ENCODE measurements around the gene GBP1. TPM values are rescaled to one million over a fixed set of nuclear protein-coding genes. Genes with fewer than 3 reads are reported as not detected.
"Not testable (repeated sequence)": the region's sequence is repeated elsewhere in the genome, so short reads cannot be mapped to it uniquely, and the experiment has no call there.

Gene GBP1
- total RNA-seq, 1 donor from 2014 or later, result 222 TPM

DNA sequence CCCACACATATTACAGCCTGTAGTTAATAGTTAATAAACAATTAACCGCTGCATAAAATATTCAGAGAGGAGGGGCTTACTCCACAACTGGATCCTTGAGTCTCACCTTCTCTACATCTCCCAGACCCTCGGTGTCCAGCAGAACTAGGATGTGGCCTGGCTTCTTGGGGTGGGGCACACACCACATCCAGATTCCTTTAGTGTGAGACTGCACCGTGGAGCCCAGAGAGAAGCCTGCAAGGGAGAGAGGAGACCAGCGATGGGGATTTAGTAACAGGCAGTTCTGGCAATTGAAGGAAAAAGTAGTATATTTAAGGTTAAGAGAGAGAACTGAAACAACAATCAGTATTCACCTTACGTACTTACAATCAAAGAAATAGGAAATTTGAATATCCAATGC, 4.9 kb downstream of the GBP1 start:
- intact Hi-C loops (cut with micrococcal nuclease), result no loop called here

GRCh38 chr1:89051955-89052312, 13.1 kb downstream of the GBP1 start:
- intact Hi-C loops (cut with micrococcal nuclease), result no loop called here

DNA sequence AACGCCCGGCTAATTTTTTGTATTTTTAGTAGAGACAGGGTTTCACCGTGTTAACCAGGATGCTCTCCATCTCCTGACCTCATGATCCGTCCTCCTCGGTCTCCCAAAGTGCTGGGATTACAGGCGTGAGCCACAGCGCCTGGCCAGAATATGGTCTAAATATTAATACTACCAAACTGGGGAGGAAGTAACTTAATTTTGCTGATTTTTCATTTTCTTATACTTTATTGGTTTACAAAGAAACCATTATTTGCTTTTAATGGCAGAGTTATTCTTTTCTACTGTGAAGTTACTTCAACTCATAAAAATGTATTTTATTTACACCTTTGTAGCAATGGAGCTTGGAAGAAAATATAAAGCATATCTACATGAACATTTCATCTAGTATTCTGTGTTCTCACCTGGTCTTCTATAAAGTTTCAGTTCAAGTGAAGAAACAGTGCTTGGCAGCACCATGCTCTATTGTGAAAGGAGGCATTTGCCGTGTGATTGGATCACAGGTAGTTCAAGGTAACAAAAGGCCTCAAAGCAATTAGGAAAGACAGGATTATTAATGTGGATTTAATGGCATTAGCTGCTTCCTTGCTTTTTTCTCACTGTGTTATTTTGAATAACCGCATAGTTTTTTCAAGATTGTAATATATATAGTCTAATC, 13.6 kb downstream of the GBP1 start:
- intact Hi-C loops (cut with micrococcal nuclease), result no loop called here

- intact Hi-C loops (cut with micrococcal nuclease), result no loop called here
Observed at GRCh38 chr1:89050649-89051033, 14.4 kb downstream of the GBP1 start.

DNA sequence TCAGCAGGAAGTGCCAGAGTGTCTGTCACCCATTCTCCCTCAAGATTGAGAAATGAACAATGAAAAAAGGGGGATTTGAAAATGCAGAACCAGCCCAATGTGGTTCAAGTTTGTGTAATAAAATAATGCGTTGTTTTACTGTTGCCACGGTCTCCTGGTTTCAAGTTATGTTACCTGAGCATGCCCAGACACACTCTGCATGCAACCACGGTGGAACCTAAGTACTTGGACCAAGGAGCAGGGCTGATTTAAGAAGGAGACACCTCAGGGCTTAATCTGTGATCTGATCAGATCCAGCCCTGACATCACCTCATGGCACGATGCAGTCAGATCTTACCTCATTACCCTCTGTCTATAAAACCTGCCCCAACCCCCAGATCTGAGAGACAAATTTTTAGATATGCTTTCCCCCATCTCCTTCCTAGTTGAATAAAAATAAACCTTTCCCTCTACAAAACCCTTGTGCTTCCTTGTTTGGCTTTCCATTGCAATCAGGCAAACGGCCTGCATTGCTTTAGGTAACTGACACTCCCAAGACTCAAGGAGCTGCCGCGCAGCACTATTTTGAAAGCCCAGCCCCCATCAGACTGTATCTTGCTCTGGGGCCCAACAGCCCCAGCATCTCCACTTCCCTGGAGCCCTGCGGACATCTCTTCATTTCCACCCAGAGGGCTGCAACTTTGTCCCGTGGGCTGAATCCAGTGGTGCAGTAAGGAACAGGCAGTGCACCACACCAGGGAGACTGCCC, 14.9 kb downstream of the GBP1 start:
- intact Hi-C loops (cut with micrococcal nuclease), result not testable (repeated sequence)

DNA sequence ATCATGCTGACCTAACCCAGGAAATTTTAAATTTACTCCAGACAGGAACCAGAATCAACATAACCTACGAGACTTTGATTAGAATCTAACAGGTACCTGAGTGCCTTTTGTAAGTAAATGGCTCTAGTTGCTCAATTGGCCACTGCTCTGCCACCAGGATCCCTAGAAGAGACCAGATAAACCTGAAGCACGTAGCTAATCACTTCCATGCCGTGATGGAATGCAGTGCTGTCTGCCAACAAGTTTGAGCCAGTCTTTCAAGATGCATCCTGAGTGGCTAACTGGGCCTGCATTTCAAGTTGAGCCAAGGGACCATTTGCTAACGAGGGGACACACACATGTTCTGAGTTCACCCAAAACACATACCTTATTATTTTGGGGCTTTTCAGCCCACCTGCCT, 15.8 kb downstream of the GBP1 start:
- intact Hi-C loops (cut with micrococcal nuclease), result not testable (repeated sequence)

DNA sequence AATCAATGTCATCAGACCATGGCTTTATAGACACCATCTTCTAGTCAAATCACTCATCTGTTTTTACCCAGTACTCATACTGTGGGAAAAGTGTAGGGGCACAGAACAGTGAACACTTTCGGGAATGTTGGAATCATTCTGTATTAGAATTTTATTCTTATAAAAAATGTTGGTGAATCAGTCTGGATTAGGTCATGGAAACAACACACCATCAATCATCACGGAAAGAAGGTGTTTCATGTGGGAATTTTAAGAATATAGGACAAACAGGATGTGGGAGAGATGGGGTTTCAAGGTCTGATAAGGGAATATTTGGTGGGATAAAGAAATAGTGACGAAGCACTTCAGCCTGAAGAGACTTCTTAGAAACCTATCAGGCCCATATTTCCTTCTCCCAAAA, 17.3 kb downstream of the GBP1 start:
- intact Hi-C loops (cut with micrococcal nuclease), result no loop called here

DNA sequence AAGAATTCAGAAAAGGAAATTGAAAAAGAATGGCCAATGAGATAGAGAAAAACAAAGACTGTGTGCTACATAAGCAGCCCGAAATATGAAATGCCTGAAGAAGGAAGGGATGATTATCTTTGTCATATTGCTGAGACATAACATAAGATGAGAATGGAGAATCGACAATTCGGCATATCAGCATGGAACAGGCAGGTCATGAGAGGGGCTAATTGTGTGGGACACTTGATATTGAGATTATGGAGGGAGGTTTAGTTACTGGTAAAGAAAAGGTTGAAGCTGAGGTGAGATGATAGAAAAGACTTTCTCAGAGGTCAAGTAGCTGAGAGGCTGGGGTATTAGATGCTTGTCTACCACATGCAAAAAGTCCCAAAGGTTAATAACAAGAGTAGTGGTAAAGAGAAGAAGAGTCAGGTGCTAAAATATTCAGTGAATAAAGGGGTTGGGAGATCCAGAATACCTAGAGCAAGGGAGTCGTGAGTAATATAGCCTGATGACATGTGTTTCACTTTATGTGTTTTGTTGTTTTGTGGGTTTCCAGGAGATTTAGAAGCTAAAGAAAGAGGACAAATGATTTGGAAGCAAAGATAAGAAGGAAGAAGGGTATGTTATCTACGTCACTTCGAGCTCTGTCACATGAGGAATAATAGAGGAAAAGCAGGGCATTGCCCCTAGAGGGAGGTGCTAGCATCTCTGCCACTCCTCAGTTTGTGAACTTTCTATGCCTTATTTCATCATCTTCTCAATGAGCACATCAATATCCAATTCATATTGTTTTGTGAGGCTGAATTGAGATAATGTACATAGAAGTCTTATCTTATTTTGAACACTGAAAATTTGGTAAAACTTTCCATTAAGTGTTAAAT, 18.5 kb downstream of the GBP1 start:
- intact Hi-C loops (cut with micrococcal nuclease), result not testable (repeated sequence)

DNA sequence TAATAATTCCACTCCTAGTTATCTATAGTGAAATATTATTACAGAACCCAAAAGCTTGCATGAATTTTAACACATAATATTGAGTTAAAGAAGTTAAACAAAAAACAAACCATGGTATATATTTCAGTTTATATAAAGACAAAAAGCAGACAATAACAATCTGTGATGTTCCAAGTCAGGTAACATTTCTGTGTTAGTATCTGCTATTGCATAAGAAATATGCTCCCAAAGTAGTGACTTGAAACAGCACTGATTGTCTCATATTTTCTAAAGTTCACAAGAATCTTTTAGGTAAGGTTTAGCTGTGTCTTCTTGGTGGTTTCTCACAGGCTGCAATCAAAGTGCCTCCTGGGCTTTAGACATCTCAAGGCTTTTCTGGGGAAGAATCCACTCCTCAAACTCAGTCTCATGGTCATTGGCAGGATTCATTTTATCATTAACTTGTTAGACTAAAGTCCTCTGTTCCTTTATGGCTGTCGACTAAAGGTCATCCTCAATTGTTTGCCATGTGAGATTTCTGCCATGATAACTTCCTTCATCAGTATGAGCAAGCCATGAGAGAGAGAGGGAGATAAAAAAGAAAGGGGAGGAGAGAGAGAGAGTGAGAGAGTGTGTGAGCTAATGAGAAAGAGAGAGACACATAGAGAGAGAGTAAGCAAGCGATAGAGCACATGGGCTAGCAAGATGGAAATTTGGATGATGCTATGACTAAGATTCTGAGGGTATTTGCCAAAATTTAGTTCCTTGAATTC, 19.9 kb downstream of the GBP1 start:
- intact Hi-C loops (cut with micrococcal nuclease), result no loop called here

GRCh38 chr1:89043940-89044339, 21.1 kb downstream of the GBP1 start:
- intact Hi-C loops (cut with micrococcal nuclease), result no loop called here

DNA sequence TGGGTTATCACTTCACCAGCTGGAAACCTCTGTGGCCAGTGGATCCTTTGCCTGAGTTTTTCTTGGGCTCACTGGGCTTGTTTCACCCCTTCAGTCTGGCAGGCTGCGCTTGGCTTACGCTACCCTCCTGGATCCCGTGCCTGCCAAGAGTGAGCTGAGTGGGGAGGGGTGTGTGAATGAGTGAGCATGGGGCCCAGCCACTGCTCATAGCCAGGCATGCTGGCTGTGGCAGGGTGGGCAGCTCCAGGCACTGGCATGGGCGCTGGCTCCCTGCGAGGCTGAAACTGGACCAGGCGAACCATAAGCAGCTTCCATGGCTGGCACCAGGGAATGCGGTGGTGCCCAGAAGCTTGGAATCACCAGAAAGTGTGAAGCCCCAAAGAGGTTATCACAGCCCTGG, 22.5 kb downstream of the GBP1 start:
- intact Hi-C loops (cut with micrococcal nuclease), result no loop called here

DNA sequence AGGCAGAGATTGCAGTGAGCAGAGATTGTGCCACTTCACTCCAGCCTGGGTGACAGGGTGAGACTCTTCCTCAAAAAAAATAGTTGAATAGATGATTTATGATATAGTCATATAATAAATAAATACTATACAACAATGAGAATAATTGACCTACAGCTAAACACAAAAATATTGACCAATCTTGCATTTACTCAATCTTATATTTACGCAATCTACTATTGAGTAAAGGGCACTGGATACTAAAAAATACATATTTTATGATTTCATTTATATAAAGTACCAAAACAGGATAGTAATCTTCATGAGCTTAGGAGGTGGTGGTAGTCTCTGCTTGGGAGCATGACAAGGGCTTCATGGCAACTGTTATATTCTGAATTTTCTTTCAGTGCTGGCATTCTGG, 23.3 kb downstream of the GBP1 start:
- intact Hi-C loops (cut with micrococcal nuclease), result no loop called here

GRCh38 chr1:89041119-89041641, 23.8 kb downstream of the GBP1 start:
- intact Hi-C loops (cut with micrococcal nuclease), result no loop called here

GRCh38 chr1:89040315-89040626, 24.7 kb downstream of the GBP1 start:
- intact Hi-C loops (cut with micrococcal nuclease), result no loop called here

DNA sequence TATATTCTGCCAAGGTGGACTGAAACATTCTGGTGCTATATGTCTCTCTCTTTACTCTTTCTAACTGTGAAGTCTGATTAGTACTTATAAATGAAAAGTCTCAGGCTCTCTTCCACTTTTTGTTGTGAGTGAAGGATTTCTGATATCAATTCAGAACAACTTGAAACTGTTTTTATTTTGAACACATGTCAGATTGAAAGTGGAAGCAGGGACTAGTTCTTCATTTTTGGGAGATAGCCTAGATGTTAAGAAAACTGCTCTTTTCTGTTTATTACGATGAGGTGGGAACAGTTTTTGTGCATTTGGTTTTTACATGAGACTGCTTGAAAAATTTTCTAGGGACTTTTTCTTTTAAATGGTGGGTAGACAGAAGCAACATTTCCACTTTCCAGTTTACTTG, 27.8 kb downstream of the GBP1 start:
- intact Hi-C loops (cut with micrococcal nuclease), result no loop called here

DNA sequence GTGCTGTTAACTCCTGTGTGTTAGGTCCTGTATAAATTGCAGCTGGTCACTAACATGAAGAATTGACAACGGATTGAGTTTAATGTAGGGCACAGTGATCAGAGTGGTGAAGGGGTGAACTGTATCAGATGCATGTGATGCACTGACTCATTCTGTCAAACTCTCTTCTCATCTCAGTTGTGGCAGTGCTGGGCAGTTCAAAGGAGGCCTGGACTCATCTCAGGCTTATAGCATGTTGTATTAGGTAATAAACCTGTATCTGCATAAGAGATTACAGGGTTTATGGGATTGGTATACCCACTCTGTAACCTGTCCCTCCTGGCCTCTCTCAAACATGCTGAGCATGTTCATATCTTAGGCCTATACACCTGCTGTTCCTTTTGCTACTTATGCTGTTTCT, 29.9 kb downstream of the GBP1 start:
- intact Hi-C loops (cut with micrococcal nuclease), result no loop called here

DNA sequence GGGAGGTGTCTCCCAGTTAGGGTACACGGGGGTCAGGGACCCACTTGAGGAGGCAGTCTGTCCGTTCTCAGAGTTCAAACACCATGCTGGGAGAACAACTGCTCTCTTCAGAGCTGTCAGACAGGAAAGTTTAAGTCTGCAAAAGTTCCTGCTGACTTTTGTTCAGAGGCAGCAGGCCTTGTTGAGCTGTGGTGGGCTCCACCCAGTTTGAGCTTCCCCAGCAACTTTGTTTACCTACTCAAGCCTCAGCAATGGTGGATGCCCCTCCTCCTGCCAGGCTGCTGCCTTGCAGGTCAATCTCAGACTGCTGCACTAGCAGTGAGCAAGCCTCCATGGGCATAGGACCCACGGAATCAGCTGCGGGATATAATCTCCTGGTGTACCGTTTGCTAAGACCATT, 31.0 kb downstream of the GBP1 start:
- intact Hi-C loops (cut with micrococcal nuclease), result not testable (repeated sequence)

DNA sequence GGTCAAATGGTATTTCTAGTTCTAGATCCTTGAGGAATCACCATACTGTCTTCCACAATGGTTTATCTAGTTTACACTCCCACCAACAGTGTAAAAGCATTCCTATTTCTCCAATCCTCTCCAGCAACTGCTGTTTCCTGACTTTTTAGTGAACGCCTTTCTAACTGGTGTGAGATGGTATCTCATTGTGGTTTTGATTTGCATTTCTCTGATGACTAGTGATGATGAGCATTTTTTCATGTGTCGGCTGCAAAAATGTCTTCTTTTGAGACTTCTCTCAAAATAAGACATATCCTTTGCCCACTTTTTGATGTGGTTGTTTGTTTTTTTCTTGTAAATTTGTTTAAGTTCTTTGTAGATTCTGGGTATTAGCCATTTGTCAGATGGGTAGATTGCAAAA, 36.0 kb downstream of the GBP1 start:
- intact Hi-C loops (cut with micrococcal nuclease), result not testable (repeated sequence)

DNA sequence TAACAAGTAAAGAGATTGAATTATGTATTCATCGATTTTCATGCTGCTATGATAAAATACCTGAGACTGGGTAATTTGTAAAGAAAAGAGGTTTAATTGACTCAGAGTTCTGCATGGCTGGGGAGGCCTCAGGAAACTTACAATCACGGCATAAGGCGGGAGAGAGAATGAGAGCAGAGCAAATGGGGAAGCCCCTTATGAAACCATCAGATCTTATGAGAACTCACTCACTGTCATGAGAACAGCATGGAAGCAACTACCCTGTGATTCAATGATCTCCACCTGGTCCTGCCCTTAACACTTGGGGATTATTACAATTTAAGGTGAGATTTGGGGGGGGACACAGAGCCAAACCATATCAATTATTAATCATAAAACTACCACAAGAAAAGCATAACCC, 39.1 kb downstream of the GBP1 start:
- intact Hi-C loops (cut with micrococcal nuclease), result no loop called here

GRCh38 chr1:89023026-89023425, 42.0 kb downstream of the GBP1 start:
- intact Hi-C loops (cut with micrococcal nuclease), result no loop called here

DNA sequence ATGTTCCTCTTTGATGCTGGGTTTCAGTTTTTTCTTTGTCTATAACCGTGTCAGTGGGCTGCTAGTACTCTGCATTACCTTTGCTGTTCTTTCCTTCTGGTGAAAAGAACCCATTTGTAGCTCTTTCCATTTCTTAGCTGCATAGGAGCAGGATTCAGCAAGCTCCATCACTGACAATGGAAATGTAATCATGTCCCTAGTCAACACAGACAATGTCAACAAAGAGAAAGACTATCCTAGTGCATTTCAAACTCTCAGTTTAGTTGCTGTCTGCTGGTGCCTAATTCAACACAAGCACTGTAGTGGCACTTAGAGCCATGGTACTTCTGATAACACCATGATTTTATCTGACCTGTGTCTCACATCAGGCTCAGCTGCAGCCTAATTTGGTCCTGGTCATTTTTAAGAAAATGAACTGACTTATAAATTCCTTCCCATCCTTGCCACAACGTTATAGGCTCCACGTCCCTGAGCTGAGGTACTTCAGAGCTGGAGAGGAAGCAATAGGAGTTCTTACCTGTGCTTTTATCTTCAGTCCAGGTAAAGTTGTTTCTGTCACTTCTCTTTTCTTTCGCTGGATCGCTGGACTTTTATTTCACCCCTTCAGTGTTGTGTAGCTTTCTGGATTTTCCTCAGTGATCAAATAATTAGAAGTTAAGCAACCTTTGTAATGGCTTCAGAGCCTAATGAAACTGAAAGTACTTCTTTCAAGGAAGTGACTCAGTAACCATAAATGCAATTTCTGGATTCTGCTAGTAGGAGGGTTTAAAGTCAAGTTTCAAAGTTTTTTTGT, 42.6 kb downstream of the GBP1 start, which contains the start of gene GBP3:
GBP3 (minus strand) TSS at position 700 of the 793 bp plus-strand sequence. CDS start 2,145 bp downstream, outside the sequence.
- intact Hi-C loops (cut with micrococcal nuclease), result loop anchor here (1.0 kb wide), 2 partner anchors 43 to 176 kb away; partner anchors contain the start of genes GBP1 and GBP4
